DND-41 (cell line): ENCODE data around the gene CIDEC.

Experiments used
- EZH2 ChIP-seq: IDR thresholded peaks from 3 replicates; pipeline ENCODE4 v1.6.1; 2012; ENCODE audit warnings: borderline replicate concordance, low read depth, mild to moderate bottlenecking, moderate library complexity, low read length, inconsistent platforms; ENCODE audit not compliant: severe bottlenecking
- TF ChIP-seq, protein P1 (sequence below): IDR thresholded peaks from 2 replicates; pipeline ENCODE4 v1.5.1; 2012; ENCODE audit warnings: borderline replicate concordance, low read length, moderate library complexity, mild to moderate bottlenecking; ENCODE audit not compliant: poor library complexity, severe bottlenecking; ENCODE audit errors: extremely low read depth

DNA sequence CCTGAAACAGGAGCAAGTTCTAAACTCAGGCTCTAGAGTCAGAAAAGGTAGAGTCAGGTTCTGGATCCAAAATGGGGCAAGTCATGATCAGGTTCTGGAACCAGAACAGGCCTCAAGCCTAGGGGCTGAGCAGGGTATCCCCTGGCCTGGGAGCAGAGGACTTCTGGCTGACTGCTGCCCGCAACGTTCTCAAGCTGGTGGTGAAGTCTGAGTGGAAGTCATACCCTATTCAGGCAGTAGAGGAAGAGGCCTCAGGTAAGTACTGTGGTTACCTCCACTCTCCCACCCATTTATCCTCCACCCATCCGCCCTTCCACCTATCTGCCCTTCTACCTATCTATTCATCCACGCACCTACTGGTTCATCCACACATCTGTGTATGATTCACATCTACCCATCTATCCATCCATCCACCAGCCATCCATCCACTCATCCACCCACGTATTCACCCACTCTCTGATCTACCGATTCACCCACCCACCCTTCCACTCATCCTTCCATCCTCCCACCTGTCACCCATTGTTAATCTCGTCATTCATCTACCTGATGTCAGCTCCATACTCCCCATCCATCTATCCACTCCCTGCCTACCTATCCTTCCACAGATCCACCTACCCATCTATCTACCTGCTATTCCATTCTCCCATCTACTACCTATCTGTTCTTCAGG lies 61.3 kb downstream of the CIDEC start:
- TF ChIP-seq, protein P1, sequence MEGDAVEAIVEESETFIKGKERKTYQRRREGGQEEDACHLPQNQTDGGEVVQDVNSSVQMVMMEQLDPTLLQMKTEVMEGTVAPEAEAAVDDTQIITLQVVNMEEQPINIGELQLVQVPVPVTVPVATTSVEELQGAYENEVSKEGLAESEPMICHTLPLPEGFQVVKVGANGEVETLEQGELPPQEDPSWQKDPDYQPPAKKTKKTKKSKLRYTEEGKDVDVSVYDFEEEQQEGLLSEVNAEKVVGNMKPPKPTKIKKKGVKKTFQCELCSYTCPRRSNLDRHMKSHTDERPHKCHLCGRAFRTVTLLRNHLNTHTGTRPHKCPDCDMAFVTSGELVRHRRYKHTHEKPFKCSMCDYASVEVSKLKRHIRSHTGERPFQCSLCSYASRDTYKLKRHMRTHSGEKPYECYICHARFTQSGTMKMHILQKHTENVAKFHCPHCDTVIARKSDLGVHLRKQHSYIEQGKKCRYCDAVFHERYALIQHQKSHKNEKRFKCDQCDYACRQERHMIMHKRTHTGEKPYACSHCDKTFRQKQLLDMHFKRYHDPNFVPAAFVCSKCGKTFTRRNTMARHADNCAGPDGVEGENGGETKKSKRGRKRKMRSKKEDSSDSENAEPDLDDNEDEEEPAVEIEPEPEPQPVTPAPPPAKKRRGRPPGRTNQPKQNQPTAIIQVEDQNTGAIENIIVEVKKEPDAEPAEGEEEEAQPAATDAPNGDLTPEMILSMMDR, result no peak
- no peak for TF ChIP-seq EZH2
